DMS53 treated with DMSO at 0.1 percent for 48 hours (cell line): Measurements from ENCODE around the gene PSMD1.

Source experiments
- DNase-seq: peaks from one replicate; lab custom pipeline; 2025; ENCODE audit not compliant: unreplicated experiment; lab: John Stamatoyannopoulos, UW

PSMD1 gene

DNA sequence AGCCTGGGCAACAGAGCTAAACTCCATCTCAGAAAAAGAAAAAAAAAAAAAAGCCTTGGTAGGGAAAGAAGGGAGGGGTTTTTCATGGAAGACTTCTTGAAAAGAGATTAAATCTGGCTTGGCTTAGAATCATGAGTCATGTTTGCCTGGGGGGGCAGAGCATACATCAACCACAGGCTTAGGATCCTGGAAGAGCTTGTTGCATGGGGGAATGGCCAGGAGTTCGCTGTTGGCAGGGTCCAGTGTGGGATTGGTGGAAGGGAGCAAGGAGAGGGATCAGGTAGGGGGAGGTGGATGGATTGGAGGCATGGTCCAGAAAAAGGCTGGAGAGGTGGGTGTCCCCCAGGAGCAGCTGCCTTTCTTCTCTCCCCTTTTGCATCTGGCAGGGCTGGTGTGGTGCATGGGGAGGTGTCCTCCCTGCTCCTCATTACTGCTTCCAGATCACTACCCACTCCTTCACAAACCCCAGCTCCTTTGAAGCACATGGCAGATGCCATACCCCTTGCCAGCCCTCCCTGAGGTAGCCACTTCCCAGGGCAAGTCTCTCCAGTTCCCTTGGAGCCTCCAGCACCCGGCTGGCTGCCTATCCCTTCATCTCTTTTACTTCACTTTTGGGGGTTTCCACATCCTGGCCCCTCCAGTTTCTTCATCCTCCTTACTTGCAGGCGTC, 144.3 kb downstream of the PSMD1 start:
- DNase-seq = no peak

DNA sequence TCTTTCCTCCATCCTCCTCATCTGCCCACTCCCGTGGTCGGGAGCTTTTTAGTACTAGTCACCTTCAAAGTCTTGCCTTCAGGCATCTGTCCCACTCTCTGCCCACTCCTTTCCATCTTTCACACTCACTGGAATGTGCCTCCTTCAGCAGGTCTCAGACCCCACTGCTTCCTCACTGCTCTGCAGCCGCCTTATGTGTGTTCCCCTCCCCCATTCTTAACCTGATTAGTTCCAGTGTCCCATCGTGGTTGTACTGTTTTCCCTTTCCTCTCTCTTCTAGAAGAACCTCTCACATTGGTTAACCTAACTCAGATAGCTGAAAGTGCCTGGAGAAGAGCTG, 144.8 kb downstream of the PSMD1 start:
- DNase-seq = no peak

DNA sequence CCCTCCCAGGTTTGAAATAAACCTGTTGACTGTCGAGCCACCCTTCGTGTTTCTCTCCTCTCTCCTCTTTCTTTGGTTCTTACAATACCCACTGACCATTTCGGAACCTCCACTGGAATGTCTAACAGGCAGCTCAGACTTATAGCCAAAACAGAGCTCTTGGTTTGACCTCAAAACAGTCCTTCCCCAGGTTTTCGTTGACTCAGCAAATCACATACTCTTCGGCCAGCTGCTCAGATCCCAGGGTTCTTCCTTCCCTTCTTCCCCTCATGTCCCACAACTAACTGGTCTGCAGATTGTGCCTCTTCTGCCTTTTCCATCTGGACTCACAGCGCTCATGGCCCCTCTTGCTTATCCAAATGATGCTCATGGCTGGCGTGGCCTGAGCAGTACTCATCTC, 146.4 kb downstream of the PSMD1 start:
- no peak for DNase-seq

DNA sequence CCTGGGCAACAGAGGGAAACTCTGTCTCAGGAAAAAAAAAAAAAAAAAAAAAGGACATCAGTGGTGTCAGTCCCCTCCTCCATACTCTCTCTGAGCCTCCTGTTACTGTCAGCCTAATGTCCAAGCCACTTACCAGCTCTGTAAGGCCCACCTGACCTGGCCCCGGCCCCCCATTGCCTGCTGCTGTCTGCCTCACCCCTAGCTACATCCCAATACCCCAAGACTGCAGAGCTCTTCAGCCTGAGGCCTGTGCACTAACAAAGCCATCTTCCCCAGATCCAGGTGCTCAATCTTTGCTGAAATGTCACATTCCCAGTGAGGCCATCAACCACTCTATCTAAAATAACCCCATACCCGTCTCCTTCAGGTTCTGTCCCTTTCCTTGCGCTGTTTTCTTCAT, 147.5 kb downstream of the PSMD1 start:
- no peak for DNase-seq

DNA sequence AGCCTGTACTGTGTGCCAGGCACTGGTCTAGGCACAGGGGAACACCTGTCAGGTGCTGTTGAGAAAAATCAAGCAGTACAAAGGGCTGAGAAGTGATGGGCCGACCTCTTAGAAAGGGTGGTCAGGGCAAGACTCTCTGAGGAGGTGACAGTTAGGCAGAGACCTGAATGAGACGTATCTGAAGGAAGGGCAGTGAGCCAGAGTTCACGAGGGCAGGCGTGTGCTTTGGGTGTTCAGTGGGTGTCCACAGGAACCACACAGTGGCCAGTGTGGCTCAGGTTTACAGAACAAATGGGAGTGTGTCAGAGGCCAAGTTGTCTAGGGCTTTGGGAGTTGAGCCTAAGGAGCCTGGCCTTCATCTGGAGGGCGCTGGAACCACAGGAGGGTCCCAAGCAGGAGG, 147.9 kb downstream of the PSMD1 start:
- DNase-seq = no peak

DNA sequence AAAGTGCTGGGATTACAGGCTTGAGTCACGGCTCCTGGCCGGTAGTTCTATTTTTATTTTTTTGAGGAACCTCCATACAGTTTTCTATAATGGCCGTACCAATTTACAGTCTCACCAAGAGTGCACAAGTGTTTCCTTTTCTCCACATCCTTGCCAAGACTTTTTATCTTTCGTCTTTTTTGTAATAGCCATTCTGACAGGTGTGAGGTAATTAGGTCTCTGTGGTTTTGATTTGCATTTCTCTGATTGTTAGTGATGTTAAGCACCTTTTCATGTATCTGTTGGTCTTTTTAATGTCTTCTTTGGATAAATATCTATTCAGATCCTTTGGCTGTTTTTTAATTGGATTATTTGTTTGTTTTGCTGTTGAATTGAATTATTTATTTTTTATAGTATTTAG, 151.1 kb downstream of the PSMD1 start:
- DNase-seq = no peak

DNA sequence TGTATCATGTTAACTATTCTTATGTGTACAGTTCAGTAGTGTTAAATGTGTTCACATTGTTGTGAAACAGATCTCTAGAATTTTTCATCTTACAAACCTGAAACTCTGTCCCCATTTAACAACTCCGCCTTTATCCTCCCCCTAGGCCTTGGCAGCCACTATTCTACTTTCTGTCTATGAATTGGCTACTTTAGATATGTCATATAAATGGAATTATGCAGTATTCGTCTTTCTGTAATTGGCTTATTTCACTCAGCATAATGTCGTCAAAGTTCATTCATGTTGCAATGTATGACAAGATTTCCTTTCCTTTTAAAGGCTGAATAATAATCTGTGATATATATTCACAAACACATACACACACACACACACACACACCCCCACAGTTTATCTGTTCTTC, 154.1 kb downstream of the PSMD1 start:
- no peak for DNase-seq

DNA sequence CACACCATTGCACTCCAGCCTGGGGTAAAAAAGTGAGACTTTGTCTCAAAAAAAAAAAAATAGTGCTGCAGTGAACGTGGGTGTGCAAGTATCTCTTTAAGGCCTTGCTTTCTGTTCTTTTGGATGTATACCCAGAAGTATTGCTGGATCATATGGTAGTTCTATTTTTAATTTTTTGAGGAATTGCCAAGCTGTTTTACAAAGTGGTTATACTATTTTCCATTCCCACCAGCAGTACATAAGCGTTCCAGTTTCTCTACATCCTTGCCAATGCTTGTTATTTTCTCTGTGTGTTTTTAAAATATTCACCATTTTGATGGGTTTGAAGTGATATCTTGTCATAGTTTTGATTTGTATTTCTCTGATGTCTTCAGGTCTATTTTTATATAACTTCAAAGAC, 154.8 kb downstream of the PSMD1 start:
- no peak for DNase-seq

DNA sequence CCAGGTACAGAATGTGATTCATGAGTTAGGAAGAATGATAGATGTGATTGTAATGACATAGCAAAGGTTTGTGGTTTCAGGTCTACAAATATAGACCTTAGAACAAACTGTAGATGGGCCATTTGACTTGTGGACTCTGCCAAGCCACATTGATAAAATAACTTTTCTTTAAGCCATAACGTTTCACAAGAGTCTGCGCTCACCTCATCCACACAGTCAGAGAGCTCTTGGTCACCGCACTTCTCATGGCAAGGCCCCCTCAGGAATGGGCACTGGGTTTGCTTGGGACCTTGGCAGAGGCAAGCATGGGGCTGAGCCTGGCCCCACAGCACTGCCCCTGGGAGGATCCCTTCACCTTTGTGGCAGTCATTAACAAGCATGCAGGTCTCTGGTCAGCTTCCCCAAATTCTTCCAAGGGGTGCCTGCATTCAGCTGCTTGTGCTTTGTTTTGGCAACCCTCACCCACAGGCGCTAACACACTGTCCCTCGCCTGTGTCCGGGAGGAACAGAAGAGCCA, 155.7 kb downstream of the PSMD1 start:
- no peak for DNase-seq

DNA sequence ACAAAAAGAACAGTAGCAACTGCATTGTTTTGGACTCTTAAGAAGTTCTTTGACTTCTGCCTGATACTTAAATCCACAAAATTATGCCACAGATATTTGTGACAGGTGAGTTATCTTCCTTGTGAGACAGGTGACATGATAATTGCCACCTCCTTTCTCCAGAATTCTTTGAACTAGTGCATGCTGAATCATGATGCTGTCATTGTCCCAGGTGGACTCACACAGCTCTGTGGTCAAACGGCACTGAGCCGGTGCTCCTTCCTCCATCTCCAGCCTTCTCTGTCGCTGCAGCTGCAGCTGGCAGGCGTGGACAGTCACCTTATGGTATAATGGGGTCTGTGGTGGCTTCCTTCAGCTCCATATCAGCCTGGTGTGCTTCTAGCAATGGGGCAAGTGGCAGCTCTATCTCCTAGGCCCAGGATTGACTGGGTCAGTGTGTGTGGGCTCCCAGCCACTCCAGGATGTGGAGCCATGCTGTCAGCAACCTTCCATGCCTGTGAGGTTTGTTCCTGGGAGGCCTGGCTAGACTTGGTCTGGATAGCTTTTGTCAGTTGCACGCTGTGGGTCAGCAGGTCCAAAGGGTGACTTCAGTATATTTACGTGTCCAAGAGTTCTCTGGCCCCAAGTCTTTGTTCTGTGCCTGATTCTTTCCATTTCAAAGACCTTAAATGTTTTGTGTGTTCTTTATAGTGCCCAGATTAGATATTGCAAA, 157.4 kb downstream of the PSMD1 start:
- DNase-seq = no peak

DNA sequence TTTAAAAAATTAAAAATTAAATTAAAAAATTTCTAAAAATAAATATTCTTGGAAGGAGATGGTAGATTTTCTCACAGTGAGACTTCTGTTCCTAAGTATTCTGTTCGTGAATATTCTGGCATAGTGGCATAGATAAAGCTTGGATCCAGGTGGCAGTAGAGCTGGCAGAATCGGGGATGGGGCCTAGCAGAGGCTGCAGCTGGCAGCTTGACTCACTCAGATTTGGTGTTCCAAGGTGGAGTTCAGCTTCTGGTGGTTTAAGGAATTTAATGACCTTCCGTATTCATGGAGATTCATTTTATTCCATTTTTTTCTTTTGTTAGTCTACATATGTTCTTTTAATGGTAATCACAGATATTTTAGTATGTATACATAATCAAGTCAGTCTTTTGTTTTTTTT, 161.7 kb downstream of the PSMD1 start:
- no peak for DNase-seq

DNA sequence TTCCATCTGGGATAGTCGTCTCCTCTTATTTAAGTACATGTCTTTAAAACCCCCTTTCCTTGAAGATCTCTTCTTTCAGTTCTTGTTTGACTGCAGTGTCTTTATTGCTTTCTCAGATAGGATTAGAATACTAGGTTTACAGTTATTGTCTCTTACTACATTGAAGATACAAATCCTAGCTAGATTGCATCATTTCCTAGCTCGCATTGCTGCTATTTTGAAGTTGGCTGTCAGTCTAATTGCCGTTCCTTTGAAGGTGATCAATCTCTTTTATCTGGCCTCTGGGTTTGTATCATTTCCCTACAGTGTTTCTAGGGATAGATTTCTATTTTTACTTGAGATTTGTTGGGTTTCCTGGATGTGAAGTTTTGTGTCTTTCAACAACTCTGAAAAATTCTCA, 162.6 kb downstream of the PSMD1 start:
- DNase-seq = no peak

DNA sequence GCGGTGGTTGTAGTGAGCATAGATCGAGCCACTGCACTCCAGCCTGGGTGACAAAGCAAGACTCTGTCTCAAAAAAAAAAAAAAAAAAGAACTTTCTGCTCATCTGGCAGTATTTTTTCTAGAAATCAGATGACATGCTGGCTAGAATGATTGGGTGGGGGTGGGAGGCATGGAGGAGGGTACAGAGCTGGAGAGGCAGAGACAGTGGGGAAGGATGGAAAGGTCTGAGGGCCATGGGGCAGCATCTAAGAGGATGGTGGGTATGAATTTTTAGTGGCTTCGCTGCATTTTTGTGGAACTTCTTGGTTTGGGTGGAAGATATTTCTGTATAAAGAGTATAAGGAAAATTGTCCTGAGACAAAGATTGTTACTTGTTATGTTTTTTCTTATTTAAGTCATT, 165.1 kb downstream of the PSMD1 start:
- DNase-seq = no peak
